HG03135 (cell line): ENCODE results near the gene CARD9.
"Not testable (repeated sequence)": the region's sequence is repeated elsewhere in the genome, so short reads cannot be mapped to it uniquely, and the experiment has no call there.

Experiments
- ATAC-seq: cut with Tn5 transposase; IDR thresholded peaks from one replicate; pipeline ENCODE4 v1.9.1; 2021; ENCODE audit warnings: mild to moderate bottlenecking, moderate library complexity; ENCODE audit not compliant: unreplicated experiment

Gene CARD9

GRCh38 chr9:136326061-136326760 lies 47.3 kb downstream of the CARD9 start:
- no peak for ATAC-seq

GRCh38 chr9:136325358-136325757 lies 48.1 kb downstream of the CARD9 start:
- no peak for ATAC-seq

DNA sequence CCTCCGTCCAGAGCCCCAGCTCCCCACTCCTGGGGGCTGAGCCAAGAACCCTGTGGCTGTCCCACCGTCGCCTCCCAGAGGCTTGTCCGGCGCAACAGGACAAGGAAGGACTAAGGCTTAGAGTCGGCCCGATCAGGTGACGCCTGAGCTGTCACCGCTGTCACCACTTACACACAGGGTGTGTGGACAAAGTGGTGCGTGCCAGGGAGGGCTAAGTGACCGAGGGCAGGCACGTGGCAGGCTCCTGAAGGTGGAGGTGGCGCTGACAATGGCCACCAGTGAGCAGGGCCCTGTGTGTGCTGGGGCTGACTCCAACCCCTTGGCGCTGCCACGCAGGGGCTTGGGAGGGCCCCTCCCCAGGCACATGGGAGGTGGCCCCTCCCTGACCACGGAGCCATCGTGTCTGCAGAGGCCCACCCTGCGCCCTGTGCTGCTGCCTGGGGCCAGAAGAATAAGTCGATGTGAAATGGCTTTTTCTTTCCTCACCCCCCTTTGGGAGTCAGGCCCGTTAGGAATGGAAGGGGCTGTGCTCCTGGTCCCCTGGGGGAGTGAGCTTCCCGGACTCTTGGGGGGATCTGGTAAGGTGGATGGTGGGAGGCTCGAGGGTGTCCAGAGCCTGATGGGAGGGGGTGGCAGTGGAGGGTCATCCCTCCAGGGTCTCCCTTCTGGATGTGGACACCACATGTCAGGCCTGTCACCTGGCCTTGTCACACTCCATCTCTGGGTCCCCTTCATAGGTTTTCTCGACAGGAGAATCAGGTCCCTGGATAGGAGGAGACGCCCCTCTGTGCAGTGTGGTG lies 48.8 kb downstream of the CARD9 start:
- ATAC-seq: no peak

DNA sequence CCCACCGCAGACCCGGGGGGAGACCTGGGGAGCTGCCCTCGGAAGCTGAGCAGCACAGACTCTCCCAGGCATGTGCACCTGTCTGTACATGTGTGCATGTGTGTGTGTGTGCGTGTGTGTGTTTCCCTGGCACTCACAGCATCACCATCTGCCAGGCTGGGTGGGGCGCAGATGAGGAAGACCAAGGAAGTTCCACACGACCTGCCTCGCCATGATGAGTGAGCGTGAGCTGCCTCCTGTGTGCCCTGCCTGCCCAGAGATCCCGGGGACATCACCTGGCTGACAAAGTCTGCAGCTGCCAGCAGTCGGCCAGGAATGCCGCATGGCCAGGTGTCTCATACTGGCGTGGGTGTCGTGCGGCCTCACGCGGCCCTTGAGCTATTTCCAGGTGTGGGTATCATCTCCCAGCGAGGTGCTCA lies 50.1 kb downstream of the CARD9 start:
- no peak for ATAC-seq

DNA sequence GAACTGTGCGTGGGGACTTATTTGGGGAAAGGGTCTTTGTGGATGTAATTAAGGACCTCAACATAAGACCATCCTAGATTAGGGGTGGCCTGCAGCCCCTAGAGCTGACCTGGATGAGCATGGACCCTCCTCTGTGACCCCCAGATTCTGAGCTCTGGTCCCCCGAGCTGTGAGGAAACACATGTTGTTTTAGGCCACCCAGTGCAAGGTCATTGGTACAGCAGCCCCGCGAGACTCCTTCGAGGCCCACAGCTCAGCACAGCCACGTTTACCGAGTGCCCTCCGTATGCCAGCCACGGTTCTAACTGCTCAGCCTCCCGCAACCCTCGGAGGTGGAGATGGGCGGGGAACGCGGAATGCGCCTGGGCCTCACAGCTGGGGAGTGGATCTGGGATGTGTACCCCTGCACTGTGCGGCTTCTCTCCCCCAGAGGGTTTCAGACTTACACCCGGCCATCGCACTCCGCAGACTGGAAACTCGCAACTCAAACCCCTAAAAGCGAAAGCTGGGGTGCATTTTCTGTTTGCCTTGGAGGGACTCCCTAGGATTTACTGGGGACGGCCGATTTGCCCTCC lies 50.6 kb downstream of the CARD9 start:
- ATAC-seq: no peak

DNA sequence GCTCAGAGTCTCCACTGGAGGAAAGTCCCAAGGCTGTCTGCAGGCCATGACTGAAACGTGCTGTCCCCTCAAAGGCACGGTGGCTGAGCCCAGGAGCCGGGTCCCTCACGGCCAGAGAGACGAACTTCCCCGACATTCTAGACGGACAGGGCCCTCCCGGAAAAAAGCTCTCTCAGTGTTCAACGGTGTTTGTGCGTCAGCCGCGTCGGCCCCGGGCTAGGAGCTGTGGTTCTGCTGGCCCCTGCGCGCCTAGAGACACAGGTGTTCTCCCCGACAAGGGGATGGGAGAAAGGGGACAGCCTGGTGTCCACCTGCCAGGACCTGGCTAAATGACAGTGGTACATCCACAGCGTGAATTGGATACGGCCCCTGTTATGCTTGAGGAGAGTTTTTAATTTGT lies 51.9 kb downstream of the CARD9 start:
- no peak for ATAC-seq

- ATAC-seq: not testable (repeated sequence)
Observed at GRCh38 chr9:136320972-136321371, 52.5 kb downstream of the CARD9 start.

DNA sequence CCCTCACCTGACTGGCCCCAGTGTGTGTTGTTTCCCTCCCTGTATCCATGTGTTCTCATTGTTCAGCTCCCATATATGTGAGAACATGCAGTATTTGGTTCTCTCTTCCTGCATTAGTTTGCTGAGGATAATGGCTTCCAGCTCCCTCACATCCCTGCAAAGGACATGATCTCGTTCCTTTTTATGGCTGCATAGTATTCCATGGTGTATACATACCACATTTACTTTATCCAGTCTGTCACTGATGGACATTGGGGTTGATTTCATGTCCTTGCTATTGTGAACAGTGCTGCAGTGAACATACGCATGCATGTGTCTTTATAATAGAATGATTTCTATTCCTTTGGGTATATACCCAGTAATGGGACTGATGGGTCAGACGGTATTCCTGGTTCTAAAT lies 53.5 kb downstream of the CARD9 start:
- ATAC-seq: not testable (repeated sequence)

DNA sequence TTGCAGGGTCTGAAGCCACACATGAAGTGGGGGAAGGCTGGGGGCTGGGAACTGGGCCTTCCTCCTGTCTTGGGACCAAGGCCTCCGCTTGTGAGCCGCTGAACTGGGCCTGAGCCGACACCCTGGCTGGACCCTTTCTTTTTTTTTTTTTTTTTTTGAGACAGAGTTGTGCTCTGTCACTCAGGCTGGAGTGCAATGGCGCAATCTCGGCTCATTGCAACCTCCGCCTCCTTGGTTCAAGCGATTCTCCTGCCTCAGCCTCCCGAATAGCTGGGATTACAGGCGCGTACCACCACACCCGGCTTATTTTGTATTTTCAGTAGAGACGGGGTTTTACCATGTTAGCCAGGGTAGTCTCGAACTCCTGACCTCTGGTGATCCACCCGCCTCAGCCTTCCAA lies 54.2 kb downstream of the CARD9 start:
- not testable (repeated sequence) for ATAC-seq

DNA sequence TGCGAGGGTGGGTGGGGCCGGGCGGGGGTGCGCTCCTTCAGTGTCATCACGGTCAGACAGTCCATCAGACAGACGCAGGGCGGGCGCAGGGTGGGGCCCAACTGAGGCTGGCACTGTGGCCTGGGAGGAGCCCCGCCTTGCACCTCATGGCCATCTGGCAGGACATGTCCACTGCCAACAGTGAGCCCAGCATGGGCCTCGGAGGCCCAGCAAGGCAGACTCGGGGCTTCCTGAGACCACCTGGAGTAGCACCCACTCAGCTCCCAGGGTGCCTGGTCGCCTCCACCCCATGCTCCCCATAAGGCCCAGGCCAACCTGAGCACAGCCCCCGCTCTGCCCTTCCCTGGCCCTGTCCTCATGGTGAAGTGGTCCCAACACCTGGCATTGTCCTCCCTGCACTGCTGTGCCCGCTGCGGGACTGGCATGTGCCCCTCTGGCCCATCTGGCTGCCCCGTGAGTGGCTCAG lies 54.7 kb downstream of the CARD9 start:
- no peak for ATAC-seq

DNA sequence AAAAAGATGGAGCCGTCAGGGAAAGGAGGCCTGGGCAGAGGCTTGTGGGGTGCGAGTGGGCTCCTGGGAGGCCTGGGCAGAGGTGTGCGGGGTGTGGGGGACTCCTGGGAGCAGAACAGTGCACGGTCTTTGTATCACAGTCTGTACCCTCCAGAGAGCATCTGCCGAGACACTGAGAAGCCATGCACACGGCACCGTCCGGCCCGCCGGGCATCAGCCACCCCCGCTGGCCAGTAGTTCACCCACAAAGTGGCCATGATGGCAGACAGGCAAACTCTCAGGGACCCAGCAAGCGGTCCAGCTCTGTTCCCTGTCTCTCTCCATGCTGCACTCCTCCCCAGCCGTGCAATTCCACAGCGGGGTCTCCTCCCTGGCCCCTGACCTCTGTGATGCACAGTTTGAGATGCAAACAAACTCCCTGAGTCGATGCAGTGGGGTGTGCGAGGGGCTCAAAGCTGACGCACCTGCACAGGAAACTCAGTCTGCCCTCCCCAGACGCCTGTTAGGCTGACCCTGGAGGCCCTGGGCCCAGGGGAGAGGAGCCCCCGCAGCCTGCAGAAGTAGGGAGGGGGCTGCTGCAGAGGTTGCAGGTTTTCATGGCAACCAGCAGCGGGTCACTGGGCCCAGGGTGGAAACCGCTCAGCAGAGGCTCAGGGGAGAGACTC lies 55.2 kb downstream of the CARD9 start:
- no peak for ATAC-seq

DNA sequence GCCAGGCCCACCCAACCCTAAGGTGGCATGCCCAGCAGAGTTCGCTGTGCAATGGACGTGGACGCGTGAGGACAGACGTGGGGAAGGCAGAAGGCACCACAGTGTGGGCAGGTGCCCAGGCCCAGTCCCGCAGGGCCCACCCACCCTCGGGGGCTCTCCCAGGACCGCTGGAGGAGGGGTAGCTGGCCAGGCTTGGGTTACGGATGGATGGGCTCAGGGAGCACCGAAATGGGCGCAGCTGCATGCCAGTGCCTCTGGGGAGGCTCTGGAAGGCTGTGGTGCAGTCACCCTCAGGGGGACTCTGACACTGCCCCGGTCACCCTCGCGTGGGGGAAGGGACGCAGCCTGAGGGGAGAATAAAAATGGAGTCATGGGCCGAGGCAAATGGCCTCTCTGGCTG lies 55.8 kb downstream of the CARD9 start:
- no peak for ATAC-seq

- ATAC-seq: no peak
Observed at GRCh38 chr9:136316896-136317676, 56.4 kb downstream of the CARD9 start.

- ATAC-seq: no peak
Observed at GRCh38 chr9:136316271-136316751, 57.2 kb downstream of the CARD9 start.

DNA sequence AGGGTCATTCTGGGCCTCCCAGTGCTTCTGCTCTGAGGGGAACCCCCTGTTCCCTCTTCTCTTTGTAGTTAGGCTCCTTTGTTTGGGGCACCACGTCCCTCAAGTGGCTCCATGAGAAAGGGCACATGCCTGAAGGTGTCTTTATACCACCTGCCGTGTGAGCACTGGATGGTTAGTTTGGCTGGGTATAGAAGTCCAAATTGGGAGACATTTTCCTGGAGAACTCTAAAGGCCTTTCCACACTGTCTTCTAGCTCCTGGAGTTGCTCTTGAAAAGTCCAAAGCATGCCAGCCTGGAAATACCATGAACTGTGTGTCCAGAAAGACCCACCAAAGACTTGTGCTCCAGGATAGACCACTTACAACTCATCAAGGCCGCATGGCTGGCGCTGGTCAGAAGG lies 58.5 kb downstream of the CARD9 start:
- no peak for ATAC-seq

- no peak for ATAC-seq
Observed at GRCh38 chr9:136314056-136314416, 59.4 kb downstream of the CARD9 start.
